ENCODE data around the gene FGL2. TPM values are rescaled to one million over a fixed set of nuclear protein-coding genes. Genes with fewer than 3 reads are reported as not detected.
A peak's percentile ranks its signal among the peaks of the same experiment; 100 is the strongest.
"Not testable (repeated sequence)": the region's sequence is repeated elsewhere in the genome, so short reads cannot be mapped to it uniquely, and the experiment has no call there.

The FGL2 gene
- total and polyA plus RNA-seq, 2 of the 4 experiments (the other 2 are of a cell fraction) = 0.32 to 1.3 TPM

GRCh38 chr7:77181015-77181595 lies 18.5 kb downstream of the FGL2 start:
- Histone ChIP-seq H3K36me3 (ENCODE audit: control insufficient read depth, insufficient read depth, low read length) (no peaks in the 10 kb centered on the region), H4K20me1 (ENCODE audit: insufficient read depth, low read length) (no peaks in the 10 kb centered on the region), H3K4me2 (ENCODE audit: low read depth, low read length) (no peak overlapping the region), H3K23ac (ENCODE audit: low read depth, low read length) (no peak overlapping the region), H2AK5ac (ENCODE audit: low read depth, low read length) (peak overlapping the region; percentile 51; the same call in 1 of the 2 replicates), H2BK15ac (ENCODE audit: low read depth, low read length) (peak overlapping the region; percentile 67; the same call in 1 of the 3 replicates), H3K9me3 (ENCODE audit: control insufficient read depth, insufficient read depth, low read length) (no peaks in the 10 kb centered on the region), H2AFZ (replicated peaks; ENCODE audit: low read length, poor library complexity) (no peak overlapping the region), H3K27me3 (ENCODE audit: control insufficient read depth, insufficient read depth, low read length) (no peaks in the 10 kb centered on the region), H3K9me1 (ENCODE audit: insufficient read depth, low read length) (peaks cover 2% of the 10 kb centered on the region; the same call in 1 of the 2 replicates), H4K5ac (ENCODE audit: low read depth, low read length) (no peak overlapping the region; the same call in 1 of the 2 replicates), H4K91ac (ENCODE audit: insufficient read depth, low read depth, low read length) (no peak overlapping the region), H3K4ac (ENCODE audit: low read depth, low read length) (peak overlapping the region; percentile 40; the same call in 1 of the 2 replicates), H2BK5ac (ENCODE audit: low read depth, low read length, poor library complexity, severe bottlenecking) (no peak overlapping the region), H3K14ac (replicated peaks; ENCODE audit: low read depth, low read length) (no peak overlapping the region; the same call in 1 of the 2 replicates), H3K9ac (ENCODE audit: low read depth, low read length) (no peak overlapping the region), H2BK20ac (ENCODE audit: low read depth, low read length) (no peak overlapping the region; the same call in 1 of the 2 replicates), H3K4me3 (ENCODE audit: insufficient read depth, low read depth, low read length) (no peak overlapping the region), H2AK9ac (replicated peaks; ENCODE audit: low read depth, low read length, poor library complexity) (no peak overlapping the region), H3K79me1 (ENCODE audit: low read depth in 1 of 2, low read length in 2 of 2) (no peaks in the 10 kb centered on the region), H3K27ac (ENCODE audit: insufficient read depth, low read length) (no peak overlapping the region), H3K56ac (ENCODE audit: extremely low read depth, insufficient read depth, low read length) (no peak overlapping the region), H4K8ac (ENCODE audit: low read depth in 2 of 2, low read length in 2 of 2) (no peak overlapping the region), H3K18ac (ENCODE audit: low read depth, low read length) (no peak overlapping the region), H2BK120ac (ENCODE audit: low read depth, low read length) (no peak overlapping the region; the same call in 1 of the 2 replicates), H3K4me1 (ENCODE audit: control insufficient read depth, insufficient read depth, low read length) (peaks cover 5% of the 10 kb centered on the region)
- POLR2A ChIA-PET (ENCODE audit: unreplicated experiment) = no interaction called here
- intact Hi-C loops (cut with micrococcal nuclease) = no loop called here
- ATAC-seq (ENCODE audit: low read depth) (no peak), DNase-seq (no peak)
- TF ChIP-seq RCOR1 (IDR thresholded peaks at IDR 0.05; ENCODE audit: insufficient replicate concordance, low read length) (no peak), CEBPB (IDR thresholded peaks at IDR 0.05; ENCODE audit: low read depth, low read length) (no peak), MAZ (IDR thresholded peaks at IDR 0.05; ENCODE audit: borderline replicate concordance, low read depth, low read length) (no peak), BHLHE40 (IDR thresholded peaks at IDR 0.05; ENCODE audit: low read depth, low read length) (no peak)
- no TSS peak for BruUV-seq (replicated peaks)
- in situ Hi-C loops (cut with MboI; ENCODE audit: low sequenced_read_pairs) = no loop called here
- CTCF ChIA-PET = no interaction called here
- dilution Hi-C loops (cut with HindIII; ENCODE audit: low sequenced_read_pairs, unreplicated experiment) = no loop called here
- WGBS, 2 experiments (ENCODE audit: extremely low coverage in 2 of 2, insufficient read length in 1 of 2) = no CpG with 5 or more reads among the region's 4 CpGs

DNA sequence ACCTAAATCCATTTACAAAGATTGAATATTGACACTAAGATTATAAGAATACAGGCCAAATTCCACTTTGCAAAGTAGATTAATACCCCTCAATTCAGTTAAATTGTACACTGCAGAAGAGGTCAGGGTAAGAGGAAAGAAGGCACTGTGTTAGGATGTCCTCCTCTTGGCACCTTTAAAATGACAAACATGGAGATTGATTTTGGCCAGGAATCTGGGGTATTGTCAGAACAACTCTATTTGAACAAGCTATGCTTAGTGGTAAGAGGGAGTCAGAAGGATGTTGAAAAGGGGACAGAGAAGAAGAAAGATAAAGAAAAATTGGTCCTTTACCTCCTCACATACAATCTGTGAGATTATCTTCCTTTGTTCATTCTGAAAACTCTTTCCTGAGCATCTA lies 21.6 kb downstream of the FGL2 start:
- H2AK9ac ChIP-seq (replicated peaks; ENCODE audit: low read depth, low read length, poor library complexity); H3K9me1 ChIP-seq (ENCODE audit: insufficient read depth, low read length); H4K20me1 ChIP-seq (ENCODE audit: insufficient read depth, low read length); ATAC-seq (ENCODE audit: low read depth); H2AFZ ChIP-seq (replicated peaks; ENCODE audit: low read length, poor library complexity); DNase-seq; dilution Hi-C loops (cut with HindIII; ENCODE audit: low sequenced_read_pairs, unreplicated experiment); H3K4me2 ChIP-seq (ENCODE audit: low read depth, low read length); POLR2A ChIA-PET (ENCODE audit: unreplicated experiment); H3K4me1 ChIP-seq (ENCODE audit: control insufficient read depth, insufficient read depth, low read length); H3K4me3 ChIP-seq (ENCODE audit: insufficient read depth, low read depth, low read length); H3K36me3 ChIP-seq (ENCODE audit: control insufficient read depth, insufficient read depth, low read length); H3K56ac ChIP-seq (ENCODE audit: extremely low read depth, insufficient read depth, low read length); H3K27me3 ChIP-seq (ENCODE audit: control insufficient read depth, insufficient read depth, low read length); CTCF ChIA-PET; intact Hi-C loops (cut with micrococcal nuclease); BruUV-seq (replicated peaks); H2AK5ac ChIP-seq (ENCODE audit: low read depth, low read length); H3K79me1 ChIP-seq (ENCODE audit: low read depth in 1 of 2, low read length in 2 of 2); in situ Hi-C loops (cut with MboI; ENCODE audit: low sequenced_read_pairs); H3K9me3 ChIP-seq (ENCODE audit: control insufficient read depth, insufficient read depth, low read length): not testable (repeated sequence)
- H2BK15ac ChIP-seq (ENCODE audit: low read depth, low read length) = peak overlapping the region; percentile 74; the same call in 2 of the 3 replicates
- H2BK20ac ChIP-seq (ENCODE audit: low read depth, low read length) = peak overlapping the region; percentile 97; the same call in 1 of the 2 replicates
- peak overlapping the region; percentile 78 for H3K18ac ChIP-seq (ENCODE audit: low read depth, low read length)
- peak overlapping the region; percentile 92; the same call in 1 of the 2 replicates for H4K5ac ChIP-seq (ENCODE audit: low read depth, low read length)
- peak overlapping the region; percentile 91 for H3K4ac ChIP-seq (ENCODE audit: low read depth, low read length)
- peak overlapping the region; percentile 92 for H2BK120ac ChIP-seq (ENCODE audit: low read depth, low read length)
- H2BK5ac ChIP-seq (ENCODE audit: low read depth, low read length, poor library complexity, severe bottlenecking) = peak overlapping the region; percentile 70
- peak overlapping the region; percentile 81 to 85; a peak in 3 of 4 replicates for H4K8ac ChIP-seq (ENCODE audit: low read depth in 2 of 2, low read length in 2 of 2)
- peak overlapping the region; percentile 82; the same call in 1 of the 2 replicates for H4K91ac ChIP-seq (ENCODE audit: insufficient read depth, low read depth, low read length)
- H3K14ac ChIP-seq (replicated peaks; ENCODE audit: low read depth, low read length) = peak overlapping the region; percentile 81
- peak overlapping the region; percentile 27; the same call in 1 of the 2 replicates for H3K27ac ChIP-seq (ENCODE audit: insufficient read depth, low read length)
- peak overlapping the region; percentile 21; the same call in 1 of the 2 replicates for H3K9ac ChIP-seq (ENCODE audit: low read depth, low read length)
- H3K23ac ChIP-seq (ENCODE audit: low read depth, low read length) = peak overlapping the region; percentile 83; the same call in 1 of the 2 replicates

All from IMR-90 (cell line).